LNCAP (cell line): ENCODE results near the gene OR10P1.

Experiments
- TF ChIP-seq, protein P1 (sequence below): fragments of 450-650 bp; IDR thresholded peaks from 2 replicates; pipeline ENCODE4 v1.5.1; 2017; ENCODE audit warnings: mild to moderate bottlenecking

OR10P1 gene

GRCh38 chr12:55626154-55626553, 10.5 kb upstream of the OR10P1 start:
- TF ChIP-seq, protein P1, sequence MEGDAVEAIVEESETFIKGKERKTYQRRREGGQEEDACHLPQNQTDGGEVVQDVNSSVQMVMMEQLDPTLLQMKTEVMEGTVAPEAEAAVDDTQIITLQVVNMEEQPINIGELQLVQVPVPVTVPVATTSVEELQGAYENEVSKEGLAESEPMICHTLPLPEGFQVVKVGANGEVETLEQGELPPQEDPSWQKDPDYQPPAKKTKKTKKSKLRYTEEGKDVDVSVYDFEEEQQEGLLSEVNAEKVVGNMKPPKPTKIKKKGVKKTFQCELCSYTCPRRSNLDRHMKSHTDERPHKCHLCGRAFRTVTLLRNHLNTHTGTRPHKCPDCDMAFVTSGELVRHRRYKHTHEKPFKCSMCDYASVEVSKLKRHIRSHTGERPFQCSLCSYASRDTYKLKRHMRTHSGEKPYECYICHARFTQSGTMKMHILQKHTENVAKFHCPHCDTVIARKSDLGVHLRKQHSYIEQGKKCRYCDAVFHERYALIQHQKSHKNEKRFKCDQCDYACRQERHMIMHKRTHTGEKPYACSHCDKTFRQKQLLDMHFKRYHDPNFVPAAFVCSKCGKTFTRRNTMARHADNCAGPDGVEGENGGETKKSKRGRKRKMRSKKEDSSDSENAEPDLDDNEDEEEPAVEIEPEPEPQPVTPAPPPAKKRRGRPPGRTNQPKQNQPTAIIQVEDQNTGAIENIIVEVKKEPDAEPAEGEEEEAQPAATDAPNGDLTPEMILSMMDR = no peak

- TF ChIP-seq, protein P1 = no peak
Measured at GRCh38 chr12:55629058-55629841, 7.4 kb upstream of the OR10P1 start.

DNA sequence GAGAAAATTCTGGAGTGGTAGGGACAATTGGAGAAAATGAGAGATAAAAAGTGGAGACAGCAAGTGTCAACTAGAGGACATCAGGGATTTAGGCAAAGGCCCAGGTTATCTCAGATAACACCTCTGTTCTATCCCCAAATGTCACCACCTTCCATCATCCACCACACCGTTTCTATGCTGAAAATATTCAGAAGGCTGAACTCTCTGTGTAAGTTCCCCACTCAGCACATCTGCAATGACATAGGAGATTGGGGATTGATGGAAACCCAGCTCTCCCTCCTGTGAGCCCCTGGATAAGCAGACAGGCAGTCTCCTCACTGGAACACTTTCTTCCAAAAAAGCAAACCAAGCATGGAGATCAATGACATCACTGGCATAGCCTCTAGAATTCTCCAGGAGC, 5.6 kb upstream of the OR10P1 start:
- TF ChIP-seq, protein P1 = no peak

DNA sequence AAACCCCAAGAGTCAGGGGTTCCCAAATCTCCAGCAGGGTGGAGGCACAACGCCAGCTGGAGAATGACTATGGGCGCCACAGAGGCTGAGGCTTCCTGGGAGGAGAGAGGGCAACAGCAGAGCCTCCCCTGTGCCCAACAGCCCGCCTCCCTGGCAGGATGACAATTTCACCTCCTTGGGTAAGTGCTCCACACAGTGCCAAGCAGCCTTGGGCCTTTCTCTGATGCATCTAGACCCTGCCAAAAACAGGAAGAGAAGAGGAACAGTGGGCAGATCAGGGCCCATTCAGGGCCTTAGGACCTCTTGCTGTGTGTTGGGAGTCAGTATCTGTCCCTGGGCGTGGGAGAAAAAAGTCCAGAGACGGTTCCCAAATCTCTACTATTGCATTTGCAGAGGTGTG, 5.0 kb upstream of the OR10P1 start:
- TF ChIP-seq, protein P1 = no peak

DNA sequence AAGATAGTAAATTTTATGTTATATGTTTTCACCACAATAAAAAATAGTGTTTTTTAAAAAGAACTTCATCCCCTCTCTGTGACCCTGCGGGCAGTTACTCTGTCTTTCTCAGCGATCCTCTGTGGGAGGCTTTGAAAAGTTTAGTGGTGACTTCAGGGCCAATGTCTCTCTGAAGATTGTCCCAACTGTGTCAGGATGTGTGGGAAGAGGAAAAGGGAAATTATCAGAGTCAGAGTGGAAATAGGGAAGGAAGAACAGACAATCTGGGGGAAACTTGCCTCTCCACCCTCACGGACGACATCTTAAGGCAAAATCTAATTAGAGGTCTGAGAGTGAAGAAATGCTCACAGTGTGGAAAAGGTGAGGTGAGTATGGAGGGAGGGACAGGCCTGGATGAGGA, 3.5 kb upstream of the OR10P1 start:
- TF ChIP-seq, protein P1 = no peak

DNA sequence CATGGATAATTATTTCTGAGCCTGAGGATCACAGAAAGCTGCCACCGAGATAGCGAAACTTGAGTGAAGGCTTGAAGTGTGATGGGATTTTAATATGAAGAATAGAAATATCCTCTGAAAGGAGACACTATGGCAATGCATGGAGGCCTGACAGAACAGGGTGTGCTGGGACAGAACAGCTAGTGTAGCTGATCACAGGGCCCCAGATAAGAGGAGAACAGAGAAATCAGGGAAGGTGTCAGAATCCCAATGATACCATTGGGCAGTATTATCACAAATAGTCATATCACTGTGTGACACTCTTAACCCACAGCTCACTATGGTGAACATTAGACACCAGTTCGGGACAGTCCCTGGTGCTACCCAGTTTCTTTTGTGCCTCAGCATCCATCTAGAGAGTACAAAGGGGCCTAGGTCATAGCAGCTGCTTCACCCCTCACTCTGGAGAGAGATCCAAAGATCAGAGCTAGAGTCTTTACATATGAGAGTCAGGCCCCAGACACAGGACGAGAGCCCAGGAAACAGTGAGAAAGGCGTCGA, 506 bp upstream of the OR10P1 start:
- TF ChIP-seq, protein P1 = no peak

DNA sequence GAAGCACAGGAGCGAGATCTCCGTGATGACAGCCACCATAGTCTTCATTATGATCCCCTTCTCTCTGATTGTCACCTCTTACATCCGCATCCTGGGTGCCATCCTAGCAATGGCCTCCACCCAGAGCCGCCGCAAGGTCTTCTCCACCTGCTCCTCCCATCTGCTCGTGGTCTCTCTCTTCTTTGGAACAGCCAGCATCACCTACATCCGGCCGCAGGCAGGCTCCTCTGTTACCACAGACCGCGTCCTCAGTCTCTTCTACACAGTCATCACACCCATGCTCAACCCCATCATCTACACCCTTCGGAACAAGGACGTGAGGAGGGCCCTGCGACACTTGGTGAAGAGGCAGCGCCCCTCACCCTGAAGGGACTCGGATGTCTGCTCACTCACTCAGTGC, 775 bp downstream of the OR10P1 start:
- TF ChIP-seq, protein P1 = no peak
